Gastroesophageal sphincter (tissue), 3 donors: ENCODE measurements around the gene DDC.
A peak's percentile ranks its signal among the peaks of the same experiment; 100 is the strongest.

Experiments used
- CTCF ChIP-seq, 4 experiments: fragments of 200-600 bp in 2 of 4; fragments of 450-650 bp in 2 of 4; sonication (generic) in 1 of 4; IDR thresholded peaks; one replicate each; pipeline ENCODE4 v1.5.1; 2017 to 2019; ENCODE audit warnings: antibody characterized with exemption in 4 of 4, mild to moderate bottlenecking in 2 of 4, moderate library complexity in 2 of 4
- POLR2A ChIP-seq, 2 donors: fragments of 450-650 bp; IDR thresholded peaks; one replicate each; pipeline ENCODE4 v1.6.1; 2017; ENCODE audit warnings: antibody characterized with exemption in 2 of 2, mild to moderate bottlenecking in 2 of 2, moderate library complexity in 1 of 2

- peak in 3 of 4 experiments; percentile 52 to 75 (median 62) for TF ChIP-seq CTCF (IDR thresholded peaks at IDR 0.05)
- TF ChIP-seq POLR2A (IDR thresholded peaks at IDR 0.05): no peak
Observed at GRCh38 chr7:50418086-50418515, 147.1 kb downstream of the DDC start.
